Mesenteric fat pad (tissue), 1 donor: Measurements from ENCODE around the gene RFX7. TPM values are rescaled to one million over a fixed set of nuclear protein-coding genes. Genes with fewer than 3 reads are reported as not detected.
"Not testable (repeated sequence)": the region's sequence is repeated elsewhere in the genome, so short reads cannot be mapped to it uniquely, and the experiment has no call there.

Experiments
- DNase-seq: peaks from one replicate; pipeline ENCODE4 v3.0.0-alpha.2; 2020; ENCODE audit warnings: low spot score
- total RNA-seq: library from RNA; stranded (reverse); fragmentation: NEBNext Ultra II Directional; extraction: Animal tissue kit (Norgen Biotek cat#: 25700); gene quantifications from one replicate; pipeline ENCODE4 v1.2.1, GENCODE V29; 2021
- donor health status: DM: yes; HTN: yes; CAD: no.

RFX7 gene
- total RNA-seq, 1 donor from 2014 or later, result 13.1 TPM

GRCh38 chr15:56207711-56208110 lies 36.0 kb downstream of the RFX7 start:
- no peak for DNase-seq

DNA sequence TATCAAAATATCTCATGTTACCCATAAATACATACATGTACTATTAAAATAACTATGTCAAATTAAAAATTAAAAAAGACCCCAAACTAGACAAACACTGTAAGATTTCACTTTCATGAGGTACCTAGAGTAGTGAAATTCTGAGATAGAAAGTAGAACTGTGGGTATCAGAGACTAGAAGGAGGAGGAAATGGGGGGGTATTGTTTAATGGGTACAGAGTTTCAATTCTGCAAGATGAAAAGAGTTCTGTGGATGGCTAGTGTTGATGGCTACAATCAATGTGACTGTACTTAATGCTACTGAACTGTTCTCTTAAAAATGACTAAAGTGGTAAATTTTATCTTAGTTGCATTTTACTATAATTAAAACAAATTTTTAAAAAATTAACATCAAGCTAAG lies 36.6 kb downstream of the RFX7 start:
- DNase-seq, result no peak

DNA sequence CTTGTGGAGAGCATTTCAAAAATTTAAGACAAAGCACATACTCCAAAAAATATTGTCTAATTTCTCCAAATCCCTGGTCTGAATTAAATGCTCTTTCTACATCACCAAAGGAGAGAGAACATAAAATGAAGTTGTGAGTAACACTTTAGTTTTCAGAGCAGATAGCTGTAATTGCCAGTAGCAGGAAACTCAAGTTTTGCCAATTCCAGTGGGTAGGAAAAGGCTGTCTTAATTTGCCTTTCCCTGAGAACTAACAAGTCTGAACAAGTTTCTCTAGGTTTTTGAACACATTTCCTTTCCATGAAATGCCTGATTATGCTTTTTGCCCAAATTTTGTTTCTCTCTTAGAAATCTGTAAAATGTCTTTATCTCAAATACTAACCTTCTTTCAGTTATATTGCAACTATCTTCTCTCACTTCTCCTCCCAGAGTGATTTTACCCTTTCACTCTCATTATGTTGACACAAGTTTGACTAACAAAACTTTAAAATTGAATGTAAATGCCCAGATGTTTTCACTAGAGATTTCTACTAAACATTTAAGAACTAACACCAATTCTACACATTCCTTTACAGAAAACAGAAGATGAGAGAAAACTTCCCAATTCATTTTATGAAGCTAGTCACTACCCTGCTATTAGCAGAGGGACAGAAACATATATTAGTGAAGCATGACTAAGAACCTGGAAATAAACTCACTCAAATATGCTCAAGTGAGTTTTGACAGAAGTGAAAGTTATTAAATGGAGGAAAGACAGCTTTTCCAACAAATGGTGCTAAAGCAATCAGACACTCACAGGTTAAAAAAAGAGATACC lies 38.4 kb downstream of the RFX7 start:
- no peak for DNase-seq

- not testable (repeated sequence) for DNase-seq
These were observed 40.3 kb downstream of the RFX7 start for GRCh38 chr15:56203312-56203922.

DNA sequence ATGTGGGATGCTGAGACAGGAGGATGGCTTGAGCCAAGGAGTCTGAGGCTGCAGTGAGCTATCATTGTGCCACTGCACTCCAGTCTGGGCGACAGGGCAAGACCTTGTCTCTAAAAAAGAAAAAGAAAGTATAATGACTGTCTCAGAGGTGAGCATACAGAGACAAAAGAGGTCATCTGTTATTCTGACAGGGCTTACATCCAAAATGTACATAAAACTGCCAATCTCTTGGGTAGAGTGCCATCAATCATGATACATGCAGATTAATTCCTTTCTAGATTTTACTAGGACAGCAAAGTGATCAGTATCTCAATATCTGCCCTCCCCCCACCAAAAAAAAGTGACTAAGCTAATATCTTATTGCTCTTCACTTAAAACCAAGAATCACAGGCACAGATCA lies 41.0 kb downstream of the RFX7 start:
- DNase-seq, result no peak

DNA sequence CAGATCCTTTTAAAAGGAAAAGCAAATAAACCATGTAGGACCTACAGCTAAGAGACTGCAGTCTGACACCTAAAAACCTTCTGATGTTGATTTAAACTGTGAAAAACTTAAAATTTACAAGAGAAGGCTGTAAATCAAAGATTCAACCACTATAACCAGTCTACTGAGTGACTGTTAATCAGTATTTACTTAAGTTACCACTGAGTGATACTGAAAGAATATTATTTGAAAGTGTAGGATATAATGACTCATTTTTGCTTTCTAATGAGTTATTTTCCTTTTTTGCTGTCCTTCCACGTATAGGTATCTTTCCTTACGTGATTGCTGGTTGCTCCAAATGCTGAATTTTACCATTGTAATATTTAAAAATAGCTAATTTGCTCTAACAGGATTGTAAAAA lies 44.6 kb downstream of the RFX7 start:
- DNase-seq, result no peak

GRCh38 chr15:56194035-56194434 lies 49.6 kb downstream of the RFX7 start:
- no peak for DNase-seq

- no peak for DNase-seq
These were observed 50.8 kb downstream of the RFX7 start for GRCh38 chr15:56192659-56193442.

GRCh38 chr15:56187665-56188064 lies 56.0 kb downstream of the RFX7 start:
- DNase-seq, result no peak

GRCh38 chr15:56185980-56186379 lies 57.7 kb downstream of the RFX7 start:
- no peak for DNase-seq

- no peak for DNase-seq
These were observed 59.2 kb downstream of the RFX7 start for GRCh38 chr15:56184516-56184915.

DNA sequence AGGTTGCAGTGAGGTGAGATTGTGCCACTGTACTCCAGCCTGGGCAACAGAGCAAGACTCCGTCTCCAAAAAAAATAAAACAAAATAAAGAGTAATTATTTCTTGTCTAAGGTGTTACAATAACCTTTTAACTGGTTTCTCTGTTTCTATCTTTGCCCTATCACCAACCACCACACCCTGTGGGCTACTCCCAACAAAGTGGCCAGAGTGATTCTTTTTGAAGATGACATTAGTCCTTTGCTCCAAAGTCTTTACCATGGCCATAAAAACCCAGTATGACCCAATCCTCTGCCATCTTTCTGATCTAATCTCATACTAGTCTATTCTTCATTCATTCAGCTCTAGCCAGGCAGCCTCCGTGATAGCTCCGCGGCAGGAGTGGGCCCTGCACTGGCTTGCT lies 62.8 kb downstream of the RFX7 start:
- no peak for DNase-seq

- no peak for DNase-seq
These were observed 66.7 kb downstream of the RFX7 start for GRCh38 chr15:56176996-56177395.

DNA sequence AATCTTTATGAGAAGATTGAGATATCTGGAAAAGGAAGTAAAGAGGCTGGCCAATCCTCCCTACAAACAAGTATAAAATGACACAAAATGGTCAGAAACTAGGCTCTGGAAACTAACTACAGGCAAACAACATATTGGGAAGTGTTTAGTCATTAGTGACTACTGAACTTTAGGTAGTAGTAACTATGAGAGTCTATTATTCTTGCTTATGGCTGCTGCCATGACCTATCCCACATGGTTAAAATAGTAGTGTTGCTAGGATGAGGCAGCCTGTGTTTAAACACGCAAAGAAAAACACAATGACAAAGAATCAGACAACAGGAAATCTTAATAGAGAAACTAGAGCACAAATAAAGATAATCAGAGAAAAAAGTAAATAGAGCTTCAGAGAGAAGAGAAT lies 67.9 kb downstream of the RFX7 start:
- DNase-seq, result no peak

- no peak for DNase-seq
These were observed 69.0 kb downstream of the RFX7 start for GRCh38 chr15:56174649-56175048.

- DNase-seq, result no peak
These were observed 75.3 kb downstream of the RFX7 start for GRCh38 chr15:56168394-56168793.

DNA sequence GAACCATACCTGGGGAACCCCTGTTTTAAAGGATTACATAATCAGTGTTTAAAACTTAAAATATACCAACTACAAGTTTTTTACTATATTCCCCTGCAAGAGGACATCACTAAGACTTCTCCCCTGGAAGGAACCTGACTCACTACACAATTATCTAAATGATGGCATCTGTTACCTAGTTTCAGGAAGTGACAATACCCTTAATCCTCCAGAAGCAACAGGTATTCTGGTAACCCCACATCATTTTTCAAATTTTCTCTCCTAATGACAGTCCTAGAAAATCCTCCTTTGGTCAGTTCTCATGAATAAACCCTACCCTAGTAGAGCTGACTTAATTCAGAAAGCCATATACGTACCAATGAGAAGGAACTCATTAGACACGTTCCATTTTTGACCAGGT lies 78.4 kb downstream of the RFX7 start:
- DNase-seq, result no peak

GRCh38 chr15:56160966-56161365 lies 82.7 kb downstream of the RFX7 start:
- DNase-seq, result no peak

GRCh38 chr15:56156877-56157276 lies 86.8 kb downstream of the RFX7 start:
- no peak for DNase-seq

DNA sequence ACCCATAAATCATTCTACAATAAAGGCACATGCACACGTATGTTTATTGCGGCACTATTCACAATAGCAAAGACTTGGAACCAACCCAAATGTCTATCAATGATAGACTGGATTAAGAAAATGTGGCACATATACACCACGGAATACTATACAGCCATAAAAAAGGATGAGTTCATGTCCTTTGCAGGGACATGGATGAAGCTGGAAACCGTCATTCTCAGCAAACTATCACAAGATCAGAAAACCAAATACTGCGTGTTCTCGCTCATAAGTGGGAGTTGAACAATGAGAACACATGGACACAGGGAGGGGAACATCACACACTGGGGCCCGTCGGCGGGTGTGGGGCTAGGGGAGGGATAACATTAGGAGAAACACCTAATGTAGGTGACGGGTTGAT lies 88.4 kb downstream of the RFX7 start:
- not testable (repeated sequence) for DNase-seq

GRCh38 chr15:56154768-56155167 lies 88.9 kb downstream of the RFX7 start:
- not testable (repeated sequence) for DNase-seq

DNA sequence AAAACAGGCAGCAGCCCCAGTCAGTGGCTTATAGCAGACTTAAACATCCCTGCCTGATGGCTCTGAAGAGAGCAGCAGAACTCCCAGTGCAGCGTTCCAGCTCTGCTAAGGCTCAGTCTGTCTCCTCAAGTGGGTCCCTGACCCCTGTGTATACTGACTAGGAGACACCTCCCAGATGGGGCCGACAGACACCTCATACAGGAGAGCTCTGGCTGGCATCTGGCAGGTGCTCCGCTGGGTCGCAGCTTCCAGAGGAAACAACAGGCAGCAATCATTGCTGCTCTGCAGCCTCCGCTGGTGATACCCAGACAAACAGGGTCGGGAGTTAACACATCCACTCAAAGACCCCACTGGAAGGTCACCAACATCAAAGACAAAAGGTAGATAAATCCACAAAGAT lies 93.5 kb downstream of the RFX7 start:
- no peak for DNase-seq
